ENCODE data around the gene GARNL3.

The GARNL3 gene, protein sequence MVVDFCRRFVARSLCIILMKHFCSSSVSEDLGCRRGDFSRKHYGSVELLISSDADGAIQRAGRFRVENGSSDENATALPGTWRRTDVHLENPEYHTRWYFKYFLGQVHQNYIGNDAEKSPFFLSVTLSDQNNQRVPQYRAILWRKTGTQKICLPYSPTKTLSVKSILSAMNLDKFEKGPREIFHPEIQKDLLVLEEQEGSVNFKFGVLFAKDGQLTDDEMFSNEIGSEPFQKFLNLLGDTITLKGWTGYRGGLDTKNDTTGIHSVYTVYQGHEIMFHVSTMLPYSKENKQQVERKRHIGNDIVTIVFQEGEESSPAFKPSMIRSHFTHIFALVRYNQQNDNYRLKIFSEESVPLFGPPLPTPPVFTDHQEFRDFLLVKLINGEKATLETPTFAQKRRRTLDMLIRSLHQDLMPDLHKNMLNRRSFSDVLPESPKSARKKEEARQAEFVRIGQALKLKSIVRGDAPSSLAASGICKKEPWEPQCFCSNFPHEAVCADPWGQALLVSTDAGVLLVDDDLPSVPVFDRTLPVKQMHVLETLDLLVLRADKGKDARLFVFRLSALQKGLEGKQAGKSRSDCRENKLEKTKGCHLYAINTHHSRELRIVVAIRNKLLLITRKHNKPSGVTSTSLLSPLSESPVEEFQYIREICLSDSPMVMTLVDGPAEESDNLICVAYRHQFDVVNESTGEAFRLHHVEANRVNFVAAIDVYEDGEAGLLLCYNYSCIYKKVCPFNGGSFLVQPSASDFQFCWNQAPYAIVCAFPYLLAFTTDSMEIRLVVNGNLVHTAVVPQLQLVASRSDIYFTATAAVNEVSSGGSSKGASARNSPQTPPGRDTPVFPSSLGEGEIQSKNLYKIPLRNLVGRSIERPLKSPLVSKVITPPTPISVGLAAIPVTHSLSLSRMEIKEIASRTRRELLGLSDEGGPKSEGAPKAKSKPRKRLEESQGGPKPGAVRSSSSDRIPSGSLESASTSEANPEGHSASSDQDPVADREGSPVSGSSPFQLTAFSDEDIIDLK

DNA sequence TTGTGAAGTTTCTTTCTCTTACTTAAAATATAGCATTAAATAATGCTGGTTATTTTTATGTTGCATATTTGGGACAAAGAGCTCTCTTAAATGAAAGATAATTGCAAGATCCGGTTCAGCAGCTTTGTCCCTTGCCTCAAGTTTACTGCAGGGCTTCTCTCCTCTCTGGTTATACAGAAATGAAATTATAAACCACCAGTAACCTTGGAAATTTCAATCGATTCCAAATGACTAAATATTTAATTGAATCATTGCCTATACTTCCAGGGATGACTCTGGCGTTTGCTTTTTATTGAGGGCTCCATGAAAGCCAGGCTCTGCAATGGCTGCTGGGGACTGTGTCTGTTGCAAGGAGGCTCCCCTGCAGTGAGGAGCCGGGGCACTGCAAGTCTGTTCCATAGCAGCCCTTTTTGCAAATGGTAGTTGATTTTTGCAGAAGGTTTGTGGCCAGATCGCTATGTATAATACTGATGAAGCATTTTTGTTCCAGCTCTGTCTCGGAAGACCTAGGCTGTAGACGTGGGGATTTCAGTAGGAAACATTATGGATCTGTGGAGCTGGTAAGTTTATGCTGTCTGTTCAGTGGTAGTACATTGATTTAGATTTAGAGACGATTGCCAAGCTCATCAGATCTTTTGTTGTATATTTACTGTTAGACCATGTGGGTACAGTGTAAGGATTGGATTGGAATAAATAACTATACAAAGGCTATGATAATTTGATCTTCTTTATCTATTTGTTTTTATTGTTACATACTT is at the start of gene GARNL3:
Gene GARNL3 (plus strand): TSS at position 313 of the 758 bp plus-strand sequence. CDS start 104 bp downstream, at position 417.
- Mint-ChIP-seq H3K27ac (no peak within 1 kb of the TSS), H3K4me1 (no peaks in the 10 kb centered on the region), H3K36me3 (peaks cover 0 to 1% of the 10 kb centered on the region in 2 donors), H3K9me3 (no peaks in the 10 kb centered on the region), H3K4me3 (no peak within 1 kb of the TSS), H3K27me3 (peaks cover 0 to 6% of the 10 kb centered on the region in 2 donors)
- DNase-seq (no peak), ATAC-seq (replicated peaks) (no peak)

DNA sequence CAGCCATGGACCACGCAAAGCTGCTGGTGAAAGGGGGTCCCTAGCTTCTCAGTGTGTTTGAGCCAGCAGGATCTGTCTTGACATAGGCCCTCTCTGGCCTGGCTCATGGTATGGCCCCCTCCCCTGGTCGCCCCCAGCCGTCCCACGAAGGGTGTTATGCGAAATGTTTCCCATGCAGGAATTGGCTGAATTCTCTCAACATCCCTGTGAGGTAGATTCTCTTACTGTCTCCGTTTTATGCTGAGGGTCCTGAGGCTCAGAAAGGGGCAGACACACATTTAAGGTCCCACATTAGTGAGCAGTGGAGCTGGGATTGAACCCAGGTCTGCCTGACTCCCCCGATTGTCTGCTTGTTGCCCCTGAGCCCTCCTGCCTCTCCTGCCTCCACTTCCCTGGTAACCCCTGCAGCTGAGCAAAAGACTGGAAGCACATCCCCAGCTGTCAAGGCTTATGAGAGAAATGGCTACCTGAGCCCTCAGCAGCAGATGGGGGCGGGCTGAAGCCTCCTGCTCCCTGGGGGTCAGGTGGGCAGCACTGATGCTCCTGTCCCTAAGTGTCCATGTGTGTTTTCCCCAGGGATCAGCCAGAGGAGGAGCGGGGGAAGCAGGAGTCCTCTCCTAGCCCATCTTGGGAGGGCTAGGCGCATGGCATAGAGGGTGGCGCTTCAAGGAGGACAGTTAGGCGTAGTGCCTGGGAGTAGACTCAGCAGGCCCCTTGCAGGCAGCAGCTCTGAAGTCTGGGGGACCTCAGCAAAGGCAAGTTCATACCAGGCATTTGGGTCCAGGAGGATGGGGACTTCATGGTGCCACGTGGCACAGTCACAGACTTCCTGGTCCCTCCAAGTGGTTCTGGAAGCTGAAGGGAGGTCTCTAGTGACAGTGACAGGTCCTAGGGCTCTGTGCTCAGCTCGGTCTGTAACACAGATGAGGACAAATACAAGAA is 49.0 kb upstream of the GARNL3 start:
- H3K27ac Mint-ChIP-seq: no peak overlapping the region
- no peak for DNase-seq
- H3K4me1 Mint-ChIP-seq: peaks cover 4 to 5% of the 10 kb centered on the region in 2 donors
- H3K27me3 Mint-ChIP-seq: no peaks in the 10 kb centered on the region
- ATAC-seq (replicated peaks): no peak
- no peaks in the 10 kb centered on the region for H3K36me3 Mint-ChIP-seq
- H3K9me3 Mint-ChIP-seq: no peaks in the 10 kb centered on the region
- no peak overlapping the region for H3K4me3 Mint-ChIP-seq

DNA sequence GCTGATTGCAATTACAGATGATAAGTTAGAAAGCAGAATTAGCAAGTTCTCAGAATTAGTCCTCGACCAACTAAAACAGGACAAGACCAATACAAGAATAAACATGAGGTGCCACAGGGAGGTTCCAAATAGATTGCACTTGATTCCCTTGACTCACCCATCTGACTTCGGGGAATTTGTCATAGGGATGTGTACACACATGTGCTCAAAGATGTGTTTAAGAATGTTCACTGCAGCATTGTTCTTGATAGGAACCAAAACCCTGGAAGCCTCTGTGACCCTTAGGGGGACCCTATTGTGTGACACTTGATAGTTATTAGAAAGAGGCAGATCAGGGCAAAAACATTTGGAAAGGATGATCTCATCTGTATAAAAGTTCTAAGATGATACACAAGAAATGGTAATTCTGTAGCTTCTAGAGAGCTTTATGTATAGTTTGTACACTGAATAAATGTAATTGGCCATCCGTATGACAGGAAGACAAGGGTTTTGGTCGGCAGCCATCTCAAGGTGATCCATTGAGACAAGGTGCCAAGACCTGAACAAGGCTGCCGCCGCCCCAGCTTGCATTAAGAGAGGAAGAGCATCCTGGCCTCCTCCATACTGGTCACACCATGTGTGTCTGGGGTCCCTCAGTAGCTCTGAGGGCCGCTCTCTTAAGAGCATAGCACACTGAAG is 48.2 kb upstream of the GARNL3 start:
- H3K36me3 Mint-ChIP-seq: no peaks in the 10 kb centered on the region
- H3K27ac Mint-ChIP-seq: no peak overlapping the region
- DNase-seq (no peak), ATAC-seq (replicated peaks) (no peak)
- H3K27me3 Mint-ChIP-seq: no peaks in the 10 kb centered on the region
- no peak overlapping the region for H3K4me3 Mint-ChIP-seq
- no peaks in the 10 kb centered on the region for H3K9me3 Mint-ChIP-seq
- peaks cover 4 to 5% of the 10 kb centered on the region in 2 donors for H3K4me1 Mint-ChIP-seq

DNA sequence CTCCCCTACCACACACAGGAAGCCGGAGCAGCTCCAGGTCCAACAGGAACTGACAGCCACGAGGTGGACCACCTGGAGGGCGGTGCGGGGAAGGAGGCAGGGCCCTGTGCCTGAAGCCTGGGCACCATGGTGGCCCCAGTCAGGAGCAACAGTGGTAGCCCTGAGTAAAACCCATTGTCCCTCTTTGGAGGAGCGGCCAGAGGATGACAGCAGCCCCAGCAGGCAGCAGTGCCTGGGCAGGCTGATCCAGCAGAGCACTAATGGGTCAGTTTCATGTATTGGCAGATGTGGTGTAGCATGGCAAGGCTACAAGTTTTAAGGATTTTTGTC is 47.7 kb upstream of the GARNL3 start:
- H3K4me3 Mint-ChIP-seq: no peak overlapping the region
- H3K36me3 Mint-ChIP-seq: no peaks in the 10 kb centered on the region
- ATAC-seq (replicated peaks) (no peak), DNase-seq (no peak)
- no peaks in the 10 kb centered on the region for H3K27me3 Mint-ChIP-seq
- H3K27ac Mint-ChIP-seq: no peak overlapping the region
- peaks cover 4 to 8% of the 10 kb centered on the region in 2 donors for H3K4me1 Mint-ChIP-seq
- no peaks in the 10 kb centered on the region for H3K9me3 Mint-ChIP-seq

DNA sequence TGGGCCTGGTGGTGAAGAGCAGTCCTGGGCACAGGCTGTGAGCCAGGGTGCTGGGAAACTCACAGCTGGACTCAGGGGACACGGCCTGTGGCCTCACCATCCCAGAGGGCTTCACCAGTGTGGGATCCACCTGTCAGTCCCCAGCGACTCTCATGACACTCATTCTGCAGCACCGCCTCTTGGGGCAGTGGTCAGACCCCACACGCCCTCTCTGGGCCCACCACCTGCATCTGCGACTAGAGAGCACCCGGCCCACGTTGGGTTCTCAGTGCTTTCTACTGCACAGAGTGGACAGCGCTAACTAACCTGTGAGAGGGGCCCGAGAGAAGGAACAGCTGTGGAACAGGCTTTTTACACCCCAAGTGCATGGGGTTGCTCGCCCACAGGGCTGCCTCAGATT is 45.8 kb upstream of the GARNL3 start:
- Mint-ChIP-seq H3K27ac (no peak overlapping the region), H3K9me3 (no peaks in the 10 kb centered on the region), H3K4me1 (peaks cover 15% of the 10 kb centered on the region in 2 donors), H3K27me3 (no peaks in the 10 kb centered on the region), H3K4me3 (no peak overlapping the region), H3K36me3 (no peaks in the 10 kb centered on the region)
- no peak for DNase-seq
- ATAC-seq (replicated peaks): no peak

DNA sequence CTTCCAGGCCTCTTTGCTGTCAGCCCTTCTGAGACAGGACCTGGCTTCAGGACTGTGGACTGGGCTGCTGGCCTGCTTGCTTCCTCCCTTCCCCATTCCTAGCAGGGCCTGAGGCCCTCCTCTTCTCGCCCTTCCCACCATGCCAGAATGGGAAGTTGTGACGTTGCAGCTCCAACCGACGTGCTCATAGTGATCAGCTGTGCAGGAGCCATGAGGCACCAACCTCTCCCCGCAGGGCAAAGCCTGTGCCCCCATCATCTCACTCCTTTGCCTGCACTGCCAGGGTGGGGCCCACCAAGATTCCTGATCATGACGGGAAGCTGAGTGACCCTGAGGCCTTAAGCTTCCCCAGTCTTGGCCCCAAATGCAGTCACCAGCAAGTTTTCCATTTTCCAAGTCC is 45.1 kb upstream of the GARNL3 start:
- no peaks in the 10 kb centered on the region for H3K27me3 Mint-ChIP-seq
- H3K9me3 Mint-ChIP-seq: no peaks in the 10 kb centered on the region
- H3K36me3 Mint-ChIP-seq: peaks cover 0 to 2% of the 10 kb centered on the region in 2 donors
- H3K4me3 Mint-ChIP-seq: no peak overlapping the region
- ATAC-seq (replicated peaks) (no peak), DNase-seq (no peak)
- no peak overlapping the region for H3K27ac Mint-ChIP-seq
- H3K4me1 Mint-ChIP-seq: peaks cover 18 to 20% of the 10 kb centered on the region in 2 donors

DNA sequence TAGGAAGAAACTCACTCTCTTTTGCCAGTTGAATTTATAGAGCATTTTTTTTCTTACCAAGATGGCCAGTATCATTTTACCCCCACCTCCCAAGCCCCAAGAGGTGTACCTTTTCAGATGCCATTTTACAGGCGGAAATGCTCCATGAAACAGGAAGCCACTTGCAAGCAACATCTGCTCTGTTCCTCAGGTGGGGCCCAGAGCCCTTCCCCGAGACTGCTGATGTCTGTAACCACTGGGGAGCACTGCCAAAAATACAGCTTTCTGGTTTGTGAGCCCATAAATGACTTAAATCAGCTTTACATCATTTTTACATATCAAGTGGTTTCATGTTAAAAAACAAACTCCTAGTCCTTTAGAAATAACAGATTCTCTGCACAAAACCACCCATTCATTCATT is 42.9 kb upstream of the GARNL3 start:
- H3K4me3 Mint-ChIP-seq: no peak overlapping the region
- H3K27me3 Mint-ChIP-seq: peaks cover 4 to 9% of the 10 kb centered on the region in 2 donors
- no peaks in the 10 kb centered on the region for H3K9me3 Mint-ChIP-seq
- DNase-seq (no peak), ATAC-seq (replicated peaks) (no peak)
- H3K4me1 Mint-ChIP-seq: peaks cover 24 to 31% of the 10 kb centered on the region in 2 donors
- H3K27ac Mint-ChIP-seq: no peak overlapping the region
- H3K36me3 Mint-ChIP-seq: peaks cover 0 to 4% of the 10 kb centered on the region in 2 donors

DNA sequence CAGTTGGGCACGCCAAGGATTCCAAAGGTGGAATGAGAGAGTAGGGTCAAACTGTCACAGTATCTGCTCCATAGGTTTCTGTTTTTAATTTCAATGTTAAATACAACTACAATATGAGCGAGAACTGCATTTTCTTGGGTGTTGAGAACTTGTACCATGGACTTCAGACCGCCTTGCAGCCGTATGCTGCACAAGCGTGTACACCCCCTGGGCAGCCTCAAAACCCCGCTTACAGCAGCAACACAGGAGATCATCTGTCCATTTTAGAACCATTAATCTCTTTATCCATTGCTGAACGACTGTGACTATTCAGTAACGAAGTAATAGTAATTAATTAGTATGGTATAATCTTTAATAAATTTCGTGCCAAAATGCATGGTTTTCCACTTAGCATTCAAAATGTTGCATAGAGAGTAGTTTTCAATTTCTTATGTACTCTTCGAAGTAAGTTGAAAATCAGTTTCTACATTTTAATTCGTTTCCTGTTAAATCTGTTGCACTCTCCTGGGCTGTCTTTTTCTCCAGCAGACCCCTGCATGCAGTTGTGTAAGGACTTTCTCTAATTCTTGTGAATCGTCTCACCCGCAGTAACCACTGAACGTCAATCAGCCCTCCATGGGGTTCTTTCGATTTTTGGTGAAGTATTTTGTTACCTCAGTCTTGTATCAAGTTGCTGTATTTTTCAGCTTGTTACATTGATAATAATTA is 42.0 kb upstream of the GARNL3 start:
- peak overlapping the region; percentile 3 for H3K27ac Mint-ChIP-seq
- peaks cover 4 to 10% of the 10 kb centered on the region in 2 donors for H3K27me3 Mint-ChIP-seq
- H3K4me3 Mint-ChIP-seq: no peak overlapping the region
- peaks cover 25 to 32% of the 10 kb centered on the region in 2 donors for H3K4me1 Mint-ChIP-seq
- ATAC-seq (replicated peaks): no peak
- H3K36me3 Mint-ChIP-seq: peaks cover 0 to 4% of the 10 kb centered on the region in 2 donors
- H3K9me3 Mint-ChIP-seq: no peaks in the 10 kb centered on the region
- DNase-seq: no peak

DNA sequence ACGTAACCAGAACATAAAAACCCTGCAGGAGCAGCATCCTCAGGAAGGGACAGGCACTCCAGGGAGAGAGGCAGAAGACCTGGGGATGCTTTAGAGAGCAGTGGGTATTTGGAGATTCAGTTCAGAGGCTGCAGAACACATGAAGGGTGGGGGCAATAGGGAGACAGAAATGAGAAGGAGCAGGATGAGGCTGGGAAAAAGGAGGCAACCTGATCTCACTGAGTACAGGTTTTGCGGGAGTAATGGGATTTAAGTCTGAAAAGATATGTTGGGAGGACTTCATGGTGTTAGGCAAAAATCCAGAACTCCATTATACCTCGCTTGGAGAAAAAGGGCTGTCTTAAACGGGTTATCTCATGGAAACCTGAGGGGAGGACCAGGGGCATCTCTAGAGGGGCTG is 41.3 kb upstream of the GARNL3 start:
- H3K4me3 Mint-ChIP-seq: peak overlapping the region in 1 of 2 donors; percentile 7
- peaks cover 25 to 32% of the 10 kb centered on the region in 2 donors for H3K4me1 Mint-ChIP-seq

DNA sequence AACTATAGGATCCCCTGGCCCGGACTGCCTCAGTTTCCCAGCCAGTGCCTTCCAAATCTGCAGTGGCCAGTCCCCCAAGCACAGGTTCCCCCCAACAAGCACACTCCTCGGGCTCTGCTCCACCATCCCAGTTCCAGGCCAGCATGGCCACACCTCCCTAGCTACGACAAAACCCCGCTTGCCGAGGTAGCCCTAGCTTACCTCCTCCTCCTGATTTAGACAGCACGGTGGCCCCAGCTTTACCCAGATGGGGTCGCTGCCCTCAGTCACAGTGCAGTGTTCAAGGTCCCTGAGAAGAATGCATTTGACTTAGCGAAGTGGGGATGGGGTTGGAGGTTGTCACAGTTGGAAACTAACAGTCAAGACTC is 40.8 kb upstream of the GARNL3 start:
- Mint-ChIP-seq H3K27me3 (peaks cover 6 to 10% of the 10 kb centered on the region in 2 donors), H3K4me3 (peak overlapping the region; percentile 94 to 97), H3K9me3 (no peaks in the 10 kb centered on the region), H3K36me3 (peaks cover 1 to 4% of the 10 kb centered on the region in 2 donors), H3K27ac (peak overlapping the region; percentile 39), H3K4me1 (peaks cover 25 to 32% of the 10 kb centered on the region in 2 donors)
- ATAC-seq (replicated peaks) (no peak), DNase-seq (no peak)

More for the DNA sequence above, 41.3 kb upstream of the GARNL3 start:
- DNase-seq (no peak), ATAC-seq (replicated peaks) (no peak)
- H3K9me3 Mint-ChIP-seq: no peaks in the 10 kb centered on the region
- peaks cover 4 to 10% of the 10 kb centered on the region in 2 donors for H3K27me3 Mint-ChIP-seq
- H3K36me3 Mint-ChIP-seq: peaks cover 0 to 4% of the 10 kb centered on the region in 2 donors
- no peak overlapping the region for H3K27ac Mint-ChIP-seq

DNA sequence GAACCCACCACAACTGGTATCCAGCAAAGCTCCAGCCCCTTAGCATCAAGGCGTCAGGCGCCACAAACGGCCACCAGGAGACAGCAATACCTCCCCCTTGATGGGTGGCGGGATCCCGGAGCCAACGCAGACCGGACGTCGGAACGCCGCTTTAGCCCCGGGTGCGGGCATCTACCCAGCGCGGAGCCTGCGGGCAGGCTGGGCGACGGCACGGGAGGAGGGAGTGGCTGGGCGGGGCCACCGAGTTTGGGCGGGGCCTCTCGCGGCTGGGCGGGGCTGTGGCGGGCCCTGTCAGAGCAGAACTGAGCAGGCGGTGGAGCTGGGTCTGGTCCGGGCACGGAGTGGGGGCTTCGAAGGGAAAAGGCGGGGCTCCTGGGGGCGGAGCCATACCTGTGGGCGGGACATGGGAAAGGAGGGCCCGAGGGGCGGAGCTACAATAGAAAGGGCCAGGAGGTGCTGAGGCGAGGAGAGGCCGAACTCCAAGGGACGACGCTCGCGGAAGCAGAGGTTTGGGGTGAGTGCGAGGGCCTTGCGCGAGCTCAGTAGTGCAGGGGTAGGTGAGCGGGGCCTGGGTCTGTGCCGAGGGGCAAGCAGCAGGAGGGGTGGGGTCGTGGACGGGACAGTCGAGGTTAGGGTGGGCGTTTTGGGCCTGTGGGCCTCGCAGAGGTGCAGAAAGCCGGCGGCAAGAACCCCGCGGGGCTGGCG is 40.2 kb upstream of the GARNL3 start:
- peaks cover 25 to 32% of the 10 kb centered on the region in 2 donors for H3K4me1 Mint-ChIP-seq

More for the DNA sequence above, 40.2 kb upstream of the GARNL3 start:
- Mint-ChIP-seq H3K27me3 (peaks cover 7 to 10% of the 10 kb centered on the region in 2 donors), H3K9me3 (no peaks in the 10 kb centered on the region), H3K36me3 (peaks cover 1 to 4% of the 10 kb centered on the region in 2 donors), H3K27ac (peak overlapping the region; percentile 92), H3K4me3 (peak overlapping the region; percentile 94 to 97)
- peak; percentile 75 to 81 for ATAC-seq (replicated peaks)
- peak; percentile 86 for DNase-seq

All from stimulated activated naive B cell treated with anti-CD40 and anti-IgM and Interleukin-4, amounts not matched to agents 10 μg/mL and 1 μg/mL and 100 μg/mL, for 72 hours (primary cell).